Epithelial cell of proximal tubule (primary cell): ENCODE data around the gene TCEAL4. TPM values are rescaled to one million over a fixed set of nuclear protein-coding genes. Genes with fewer than 3 reads are reported as not detected.
A peak's percentile ranks its signal among the peaks of the same experiment; 100 is the strongest.
"Not testable (repeated sequence)": the region's sequence is repeated elsewhere in the genome, so short reads cannot be mapped to it uniquely, and the experiment has no call there.

Experiments used
- DNase-seq: peaks from one replicate; pipeline ENCODE4 v3.0.0-alpha.2; 2011; ENCODE audit warnings: low read depth
- H3K4me3 ChIP-seq: 2 replicates; pipeline ENCODE4 v1.5.1; 2011; ENCODE audit warnings: low read depth, mild to moderate bottlenecking, low read length
- CTCF ChIP-seq: conservative IDR thresholded peaks from 2 replicates; pipeline ENCODE4 v1.5.1; 2012; ENCODE audit warnings: low read depth, mild to moderate bottlenecking, low read length
- total RNA-seq: library from RNA; depleted of rRNA; stranded (reverse); fragments of >200 nt; gene quantifications from 2 replicates; pipeline ENCODE4 v1.2.3, GENCODE V29; 2015

TCEAL4 gene
- total RNA-seq, 1 donor from 2014 or later, result 39.4 TPM

DNA sequence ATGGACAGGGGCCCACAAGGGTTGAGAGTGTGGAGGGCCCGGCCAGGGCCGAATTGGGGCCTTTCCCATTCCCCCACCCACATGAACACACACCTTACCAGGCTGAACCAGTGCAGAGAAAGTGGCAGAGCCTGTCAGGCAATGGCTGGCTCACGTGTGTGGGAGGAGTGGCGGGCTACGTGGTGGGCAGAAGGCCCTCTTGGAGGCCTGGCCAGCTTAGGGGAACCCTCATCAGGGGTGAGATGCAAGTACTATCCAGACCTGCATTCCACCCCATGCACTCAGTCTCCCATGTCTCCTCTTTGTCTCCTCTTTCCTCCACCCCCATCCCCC lies 965 bp downstream of the TCEAL4 start:
- no peak for TF ChIP-seq CTCF
- peak overlapping the region; percentile 81 for H3K4me3 ChIP-seq
- DNase-seq, result no peak

- DNase-seq, result no peak
- no peak for TF ChIP-seq CTCF
- peak overlapping the region; percentile 81 for H3K4me3 ChIP-seq
These were observed 1.3 kb downstream of the TCEAL4 start for GRCh38 chrX:103586659-103587058.

GRCh38 chrX:103592295-103592694 lies 7.0 kb downstream of the TCEAL4 start:
- DNase-seq, result not testable (repeated sequence)

DNA sequence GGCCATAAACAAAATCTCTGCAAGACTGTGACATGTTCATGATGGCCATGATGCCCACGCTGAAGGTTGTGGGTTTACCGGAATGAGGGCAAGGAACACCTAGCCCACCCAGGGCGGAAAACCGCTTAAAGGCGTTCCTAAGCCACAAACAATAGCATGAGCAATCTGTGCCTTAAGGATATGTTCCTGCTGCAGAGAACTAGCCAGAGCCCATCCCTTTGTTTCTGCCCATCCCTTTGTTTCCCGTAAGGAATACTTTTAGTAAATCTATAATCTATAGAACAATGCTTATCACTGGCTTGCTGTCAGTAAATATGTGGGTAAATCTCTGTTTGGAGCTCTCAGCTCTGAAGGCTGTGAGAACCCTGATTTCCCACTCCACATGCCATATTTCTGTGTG lies 9.9 kb downstream of the TCEAL4 start:
- not testable (repeated sequence) for H3K4me3 ChIP-seq, DNase-seq

More at GRCh38 chrX:103592295-103592694, 7.0 kb downstream of the TCEAL4 start:
- H3K4me3 ChIP-seq, result not testable (repeated sequence)

- no peak for DNase-seq
- no peak for TF ChIP-seq CTCF
- H3K4me3 ChIP-seq, result peak within 1 kb of the TSS; percentile 72
These were observed 22.3 kb downstream of the TCEAL4 start, which contains the start of gene TCEAL3 for GRCh38 chrX:103607364-103608305. Gene TCEAL3, plus strand, starts transcription at chrX:103607963. Its CDS starts 1,102 bp downstream, at chrX:103609065.

DNA sequence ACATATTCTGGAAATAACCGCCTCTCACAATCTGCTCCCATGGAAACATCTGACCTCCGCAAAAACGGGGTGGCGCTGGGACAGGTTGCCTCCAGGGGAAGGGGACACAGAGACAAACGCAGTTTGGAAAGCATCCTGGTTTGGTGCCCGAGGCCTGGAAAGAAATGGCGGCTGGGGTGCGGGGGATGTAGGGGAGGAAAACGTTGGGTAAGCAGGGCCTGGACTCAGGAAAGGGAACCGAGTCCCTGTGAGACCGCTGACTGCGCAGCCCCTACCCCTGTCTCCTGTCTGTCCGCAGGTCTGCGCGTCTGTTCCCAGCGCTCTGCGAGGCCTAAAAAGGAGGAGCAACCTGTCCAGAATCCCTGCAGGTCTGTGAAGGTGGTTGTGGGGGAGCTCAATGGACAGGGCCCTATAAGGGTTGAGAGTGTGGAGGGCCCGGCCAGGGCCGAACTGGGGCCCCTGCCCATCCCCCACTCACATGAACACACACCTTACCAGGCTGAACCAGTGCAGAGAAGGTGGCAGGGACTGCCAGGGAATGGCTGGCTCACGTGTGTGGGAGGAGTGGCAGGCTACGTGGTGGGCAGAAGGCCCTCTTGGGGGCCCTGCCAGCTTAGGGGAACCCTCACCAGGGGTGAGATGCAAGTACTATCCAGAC lies 23.1 kb downstream of the TCEAL4 start:
- no peak for TF ChIP-seq CTCF
- H3K4me3 ChIP-seq, result peak overlapping the region; percentile 72
- DNase-seq, result no peak

DNA sequence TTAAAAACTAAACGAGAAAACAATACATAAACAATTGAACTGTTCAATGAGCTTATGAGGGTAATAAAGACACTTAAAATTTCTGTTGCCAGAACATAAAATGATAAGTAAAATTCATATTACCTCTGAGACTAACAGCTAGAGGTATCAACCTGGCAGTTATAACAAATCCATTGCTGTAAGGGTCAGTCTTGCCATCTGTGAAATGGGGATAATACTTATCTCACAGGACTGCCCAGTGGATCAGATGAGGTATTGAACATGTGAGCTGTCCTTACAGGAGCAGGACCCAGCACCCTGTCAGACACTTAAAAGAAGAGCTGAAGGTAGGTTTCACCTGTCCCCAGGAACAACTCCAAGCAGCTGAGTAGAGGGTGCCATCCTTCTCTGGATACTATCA lies 25.0 kb downstream of the TCEAL4 start:
- TF ChIP-seq CTCF, result no peak

DNA sequence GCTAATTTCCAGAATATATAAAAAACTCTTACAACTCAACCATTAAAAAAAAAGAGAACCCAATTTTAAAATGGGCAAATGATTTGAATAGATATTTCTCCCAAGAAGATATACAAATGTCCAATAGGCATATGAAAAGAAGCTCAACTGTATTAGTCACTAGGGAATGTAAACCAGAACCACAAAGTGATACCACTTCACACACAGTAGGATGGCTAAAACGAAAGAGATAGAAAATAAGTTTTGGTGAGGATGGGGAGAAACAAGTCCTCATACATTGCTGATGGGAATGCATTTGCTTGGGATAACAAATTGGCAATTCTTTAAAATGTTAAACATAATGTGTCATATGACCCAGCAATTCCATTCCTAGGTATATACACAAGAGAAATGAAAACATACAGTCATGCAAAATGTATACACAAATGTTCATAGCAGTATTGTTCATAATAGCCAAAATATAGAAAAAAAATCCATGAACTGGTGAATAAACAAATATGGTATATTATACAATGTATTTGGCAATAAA lies 28.1 kb downstream of the TCEAL4 start:
- no peak for DNase-seq
- TF ChIP-seq CTCF, result no peak
- H3K4me3 ChIP-seq, result no peak overlapping the region

More for the DNA sequence above, 25.0 kb downstream of the TCEAL4 start:
- H3K4me3 ChIP-seq, result no peak overlapping the region
- no peak for DNase-seq
